Measurements from ENCODE around the gene GRIN3B.
"Not testable (repeated sequence)": the region's sequence is repeated elsewhere in the genome, so short reads cannot be mapped to it uniquely, and the experiment has no call there.

Gene GRIN3B

DNA sequence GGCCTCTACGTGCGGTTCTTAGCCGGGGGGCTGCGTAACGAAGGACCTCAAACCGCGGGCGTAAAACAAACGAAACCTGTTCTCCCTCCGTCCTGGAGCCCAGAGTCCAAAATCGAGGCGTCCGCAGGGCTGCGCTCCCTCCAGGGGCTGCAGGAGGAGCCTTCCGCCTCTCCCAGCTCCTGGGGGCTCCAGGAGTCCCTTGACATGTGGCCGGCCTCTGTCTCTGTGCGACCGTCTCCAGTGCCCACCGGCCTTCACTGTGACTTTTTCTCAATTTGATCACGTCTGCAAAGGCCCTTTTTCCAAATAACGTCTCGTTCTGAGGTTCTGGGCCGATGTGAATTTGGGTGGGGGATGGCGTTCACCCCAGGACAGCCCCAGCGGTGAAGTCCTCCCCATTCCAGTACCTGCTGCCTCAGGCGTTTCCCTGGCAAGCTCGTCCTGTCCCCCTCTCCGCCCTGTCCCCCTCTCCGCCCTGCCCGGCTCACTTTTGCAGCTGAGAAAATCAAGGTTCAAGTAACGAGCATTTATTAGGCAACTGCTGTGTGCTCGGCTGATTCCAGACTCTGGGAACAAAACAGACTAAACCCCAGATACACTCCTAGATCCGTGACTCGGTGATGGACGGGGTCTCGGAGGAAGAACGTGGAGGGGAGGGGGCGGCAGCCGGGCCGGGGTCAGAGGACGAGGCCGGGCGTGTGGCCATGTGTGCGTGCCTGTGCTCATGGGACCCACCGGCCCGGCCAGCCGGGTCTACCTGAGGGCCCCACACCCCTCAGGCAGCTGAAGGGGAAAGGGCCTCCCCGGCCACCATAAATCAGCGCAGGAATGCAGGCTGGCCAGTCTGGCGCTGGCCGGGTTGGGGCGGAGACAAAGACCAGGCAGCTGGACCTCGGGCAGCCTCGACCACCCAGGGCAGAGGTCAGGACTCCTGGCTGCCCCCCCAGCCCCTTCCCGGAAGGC lies 44.1 kb upstream of the GRIN3B start:
- TF ChIP-seq, protein P1, sequence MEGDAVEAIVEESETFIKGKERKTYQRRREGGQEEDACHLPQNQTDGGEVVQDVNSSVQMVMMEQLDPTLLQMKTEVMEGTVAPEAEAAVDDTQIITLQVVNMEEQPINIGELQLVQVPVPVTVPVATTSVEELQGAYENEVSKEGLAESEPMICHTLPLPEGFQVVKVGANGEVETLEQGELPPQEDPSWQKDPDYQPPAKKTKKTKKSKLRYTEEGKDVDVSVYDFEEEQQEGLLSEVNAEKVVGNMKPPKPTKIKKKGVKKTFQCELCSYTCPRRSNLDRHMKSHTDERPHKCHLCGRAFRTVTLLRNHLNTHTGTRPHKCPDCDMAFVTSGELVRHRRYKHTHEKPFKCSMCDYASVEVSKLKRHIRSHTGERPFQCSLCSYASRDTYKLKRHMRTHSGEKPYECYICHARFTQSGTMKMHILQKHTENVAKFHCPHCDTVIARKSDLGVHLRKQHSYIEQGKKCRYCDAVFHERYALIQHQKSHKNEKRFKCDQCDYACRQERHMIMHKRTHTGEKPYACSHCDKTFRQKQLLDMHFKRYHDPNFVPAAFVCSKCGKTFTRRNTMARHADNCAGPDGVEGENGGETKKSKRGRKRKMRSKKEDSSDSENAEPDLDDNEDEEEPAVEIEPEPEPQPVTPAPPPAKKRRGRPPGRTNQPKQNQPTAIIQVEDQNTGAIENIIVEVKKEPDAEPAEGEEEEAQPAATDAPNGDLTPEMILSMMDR (conservative IDR thresholded peaks at IDR 0.05) = no peak
- no peak overlapping the region for H3K27ac ChIP-seq

DNA sequence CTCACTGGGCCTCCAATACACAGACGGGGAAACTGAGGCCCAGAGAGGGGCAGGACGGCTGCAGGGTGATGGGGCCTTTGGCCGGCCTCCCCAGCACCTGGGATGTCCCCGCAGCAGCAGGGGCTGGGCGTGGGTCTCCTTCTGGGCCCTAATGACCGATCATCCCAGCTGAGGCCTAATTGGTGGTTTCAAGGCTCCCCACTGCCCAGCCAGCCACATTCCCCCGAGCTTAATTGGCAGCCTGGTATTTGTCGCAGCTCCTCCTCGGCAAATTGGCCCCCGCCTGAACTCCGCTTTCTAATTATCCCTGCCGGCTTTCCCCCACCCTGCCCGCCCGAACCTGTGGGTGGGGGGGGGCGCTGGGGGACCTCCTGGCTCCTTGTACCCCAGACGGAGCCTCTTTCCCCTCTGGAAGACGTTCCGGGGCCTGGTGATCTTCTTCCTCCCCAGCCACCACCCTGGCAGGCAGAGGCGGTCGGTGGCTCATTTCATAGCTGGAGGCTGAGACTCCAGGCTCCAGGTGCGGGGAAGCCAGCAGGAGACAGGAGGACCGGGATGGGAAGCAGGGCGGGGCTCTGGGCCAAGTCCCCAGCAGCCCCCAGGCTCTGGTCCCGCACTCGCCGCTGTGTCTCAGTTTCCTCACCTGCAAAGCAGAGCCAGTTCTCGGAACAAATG lies 43.3 kb upstream of the GRIN3B start:
- TF ChIP-seq, protein P1 (conservative IDR thresholded peaks at IDR 0.05) = no peak
- H3K27ac ChIP-seq = no peak overlapping the region

DNA sequence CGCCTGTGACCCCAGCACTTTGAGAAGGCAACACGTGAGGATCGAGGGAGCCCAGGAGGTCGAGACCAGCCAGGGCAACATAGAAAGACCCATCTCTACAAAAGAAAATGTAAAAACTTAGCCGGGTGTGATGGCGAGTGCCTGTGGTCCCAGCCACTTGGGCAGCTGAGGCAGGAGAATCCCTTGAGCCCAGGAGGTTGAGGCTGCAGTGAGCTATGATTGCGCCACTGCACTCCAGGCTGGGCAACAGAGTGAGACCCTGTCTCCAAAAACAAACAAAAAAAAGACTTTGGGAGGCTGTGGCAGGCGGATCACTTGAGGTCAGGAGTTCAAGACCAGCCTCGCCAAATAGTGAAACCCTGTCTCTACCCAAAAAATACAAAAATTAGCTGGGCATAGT lies 42.6 kb upstream of the GRIN3B start:
- H3K27ac ChIP-seq = not testable (repeated sequence)

DNA sequence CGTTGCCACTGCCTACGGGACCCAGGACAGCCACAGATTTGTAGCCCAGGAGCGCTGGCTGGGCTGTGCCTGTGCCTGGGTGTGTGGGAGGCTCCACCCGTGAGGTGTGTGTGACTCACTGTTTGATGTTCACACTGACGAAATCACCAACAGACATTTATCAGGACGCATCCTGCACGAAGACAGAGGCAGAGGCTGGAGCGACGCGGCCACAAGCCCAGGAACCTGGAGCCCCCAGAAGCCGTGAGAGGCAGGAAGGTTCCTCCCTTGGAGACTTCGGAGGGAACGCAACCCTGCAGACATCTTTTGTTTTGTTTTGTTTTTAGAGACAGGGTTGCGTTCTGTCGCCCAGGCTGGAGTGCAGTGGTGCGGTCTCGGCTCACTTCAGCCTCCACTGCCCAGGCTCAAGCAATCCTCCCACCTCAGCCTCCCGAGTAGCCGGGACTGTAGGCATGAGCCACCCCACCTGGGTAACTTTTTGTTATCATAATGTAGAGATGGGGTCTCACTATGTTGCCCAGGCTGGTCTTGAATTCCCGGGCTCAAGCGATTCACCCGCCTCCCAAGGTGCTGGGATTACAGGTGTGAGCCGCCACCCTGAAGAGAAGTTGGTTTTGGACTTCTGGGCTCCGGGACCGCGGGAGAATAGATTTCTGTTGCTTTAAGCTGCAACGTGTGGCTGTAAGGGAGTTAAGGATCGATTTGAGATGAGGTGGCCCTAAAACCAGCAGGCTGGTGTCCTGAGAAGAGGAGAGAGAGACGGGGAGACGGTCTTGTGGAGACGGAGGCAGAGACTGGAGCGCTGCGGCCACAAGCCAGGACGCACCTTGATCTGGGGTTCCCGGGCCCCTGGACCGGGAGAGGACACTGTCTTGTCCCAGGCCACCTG lies 41.0 kb upstream of the GRIN3B start:
- H3K27ac ChIP-seq = no peak overlapping the region
- TF ChIP-seq, protein P1 (conservative IDR thresholded peaks at IDR 0.05) = no peak

DNA sequence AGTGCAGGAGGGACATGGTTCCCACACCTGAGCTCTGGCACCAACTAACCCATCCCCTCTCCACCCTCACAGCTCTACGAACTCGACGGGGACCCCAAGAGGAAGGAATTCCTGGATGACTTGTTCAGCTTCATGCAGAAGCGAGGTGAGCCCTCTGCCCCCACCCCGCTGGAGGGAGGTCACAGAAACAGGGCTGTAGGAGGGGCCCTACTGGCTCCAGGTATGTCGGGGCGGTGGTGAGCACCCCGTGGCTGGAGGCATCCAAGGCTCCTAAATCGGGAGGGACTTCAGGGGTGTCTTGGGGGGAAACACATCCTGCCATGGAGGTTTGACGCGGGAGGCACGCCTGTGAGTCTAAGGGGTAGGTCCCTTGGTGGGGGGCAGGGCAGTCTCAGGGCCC lies 40.2 kb upstream of the GRIN3B start:
- H3K27ac ChIP-seq = no peak overlapping the region
- TF ChIP-seq, protein P1 (conservative IDR thresholded peaks at IDR 0.05) = no peak

DNA sequence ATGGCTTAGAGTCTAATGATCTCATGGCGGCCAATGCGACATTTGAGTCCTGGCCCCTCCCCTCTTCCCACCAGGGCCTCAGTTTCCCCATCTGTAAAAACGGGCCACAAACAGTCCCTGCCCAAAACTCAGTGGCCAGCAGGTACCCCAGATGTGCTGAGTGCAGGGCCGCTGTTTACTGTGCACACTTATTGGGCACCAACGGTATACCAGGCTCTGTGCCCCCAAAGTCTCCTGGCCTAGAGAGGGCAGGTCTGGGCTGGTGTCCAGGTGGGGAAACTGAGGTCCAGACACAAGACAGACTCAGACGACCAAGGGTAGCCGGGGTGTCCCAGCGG lies 39.6 kb upstream of the GRIN3B start:
- TF ChIP-seq, protein P1 (conservative IDR thresholded peaks at IDR 0.05) = no peak
- H3K27ac ChIP-seq = no peak overlapping the region

DNA sequence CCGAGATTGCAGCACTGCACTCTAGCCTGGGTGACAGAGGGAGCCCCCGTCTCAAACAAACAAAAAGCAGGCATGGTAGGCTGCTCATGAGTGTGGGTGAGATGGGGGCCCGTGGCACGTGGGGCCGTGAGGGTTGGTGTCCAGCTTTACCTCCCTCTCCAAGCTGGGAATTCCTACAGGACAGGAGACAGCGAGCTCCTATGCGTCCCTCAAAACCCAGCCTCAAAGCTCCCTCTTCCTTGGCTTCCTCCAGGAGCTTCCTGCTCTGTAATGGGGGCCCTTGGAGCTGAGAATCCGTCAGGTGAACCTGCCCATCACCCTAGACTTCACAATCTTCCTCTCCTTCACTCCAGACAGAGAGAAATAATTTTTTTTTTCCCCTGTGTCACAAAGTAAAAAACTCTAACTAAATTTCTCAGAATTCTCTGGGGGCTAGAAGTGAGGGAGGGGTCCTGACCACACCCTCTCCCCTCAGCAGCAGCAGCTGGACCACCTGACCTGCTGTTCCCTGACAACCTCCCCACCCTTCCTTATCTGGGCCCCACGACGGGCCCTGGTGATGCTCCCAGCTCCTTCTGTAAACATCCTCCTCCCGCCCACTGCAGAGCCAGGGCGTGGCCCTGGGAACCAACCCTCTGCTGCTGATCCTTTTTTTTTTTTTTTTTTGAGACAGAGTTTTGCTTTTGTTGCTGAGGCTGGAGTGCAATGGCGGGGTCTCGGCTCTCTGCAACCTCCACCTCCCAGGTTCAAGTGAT lies 38.2 kb upstream of the GRIN3B start:
- no peak overlapping the region for H3K27ac ChIP-seq
- TF ChIP-seq, protein P1 (conservative IDR thresholded peaks at IDR 0.05) = no peak

Measured in VCaP (cell line).